OCI-LY7 (cell line): ENCODE data around the gene C6orf52. TPM values are rescaled to one million over a fixed set of nuclear protein-coding genes. Genes with fewer than 3 reads are reported as not detected.

ENCODE experiments used
- BruUV-seq: library from RNA; stranded (reverse); fragments of 400-500 nt; replicated peaks from 2 replicates; lab custom pipeline; 2021; lab: Mats Ljungman, UMichigan
- CTCF ChIA-PET: fragments of 300-600 bp; sonication (Branson Sonifier 250); formaldehyde crosslinking; loops from one replicate; lab custom pipeline; 2022; ENCODE audit warnings: antibody characterized with exemption; ENCODE audit not compliant: unreplicated experiment; lab: Charles Lee
- POLR2A ChIA-PET: fragments of 300-600 bp; sonication (Branson Sonifier 250); formaldehyde crosslinking; loops from one replicate; lab custom pipeline; 2022; ENCODE audit warnings: antibody characterized with exemption; lab: Charles Lee
- DNase-seq: peaks from one replicate; pipeline ENCODE4 v3.0.0-alpha.2; 2015; ENCODE audit warnings: low spot score
- H2AFZ ChIP-seq: fragments of 200-600 bp; sonication (generic), shearing (Covaris generic); 2 replicates; pipeline ENCODE4 v1.6.1; 2014; ENCODE audit warnings: mild to moderate bottlenecking, antibody characterized with exemption, low read length, moderate library complexity
- H3K27ac ChIP-seq: fragments of 200-600 bp; sonication (generic); 2 replicates; pipeline ENCODE4 v1.5.1; 2014; ENCODE audit warnings: mixed run types, low read depth, mild to moderate bottlenecking, moderate library complexity, low read length, inconsistent platforms; ENCODE audit not compliant: poor library complexity, severe bottlenecking
- H3K36me3 ChIP-seq: fragments of 200-600 bp; sonication (generic); 2 replicates; pipeline ENCODE4 v1.6.1; 2014; ENCODE audit warnings: mild to moderate bottlenecking, antibody characterized with exemption, low read length, moderate library complexity, mixed read lengths; ENCODE audit not compliant: insufficient read depth
- H3K4me1 ChIP-seq: fragments of 200-600 bp; sonication (generic); 2 replicates; pipeline ENCODE4 v1.5.1; 2014; ENCODE audit warnings: mild to moderate bottlenecking, low read length; ENCODE audit not compliant: insufficient read depth, poor library complexity, severe bottlenecking
- H3K4me2 ChIP-seq: fragments of 200-600 bp; sonication (generic); 2 replicates; pipeline ENCODE4 v1.6.1; 2014; ENCODE audit warnings: mild to moderate bottlenecking, low read length
- H3K4me3 ChIP-seq: fragments of 200-600 bp; sonication (generic); 2 replicates; pipeline ENCODE4 v1.5.1; 2014; ENCODE audit warnings: mild to moderate bottlenecking, low read depth, low read length; ENCODE audit not compliant: poor library complexity, severe bottlenecking
- H3K79me2 ChIP-seq: fragments of 200-600 bp; sonication (generic); 2 replicates; pipeline ENCODE4 v1.6.1; 2016; ENCODE audit warnings: low read depth, mild to moderate bottlenecking, low read length, moderate library complexity, mixed read lengths; ENCODE audit not compliant: insufficient read depth
- H3K9me2 ChIP-seq: fragments of 200-600 bp; sonication (generic); 2 replicates; pipeline ENCODE4 v1.6.1; 2016; ENCODE audit warnings: mild to moderate bottlenecking, low read length, mixed read lengths; ENCODE audit not compliant: insufficient read depth
- H3K9me3 ChIP-seq: fragments of 200-600 bp; sonication (generic); 2 replicates; pipeline ENCODE4 v1.6.1; 2014; ENCODE audit warnings: mild to moderate bottlenecking, mixed run types, low read length, mixed read lengths
- H4K20me1 ChIP-seq: fragments of 200-600 bp; sonication (generic); 2 replicates; pipeline ENCODE4 v1.6.1; 2014; ENCODE audit warnings: mild to moderate bottlenecking, antibody characterized with exemption, low read length, moderate library complexity, mixed read lengths; ENCODE audit not compliant: insufficient read depth
- EZH2phosphoT487 ChIP-seq: fragments of 200-600 bp; sonication (generic); IDR thresholded peaks from 2 replicates; pipeline ENCODE4 v1.6.1; 2018; ENCODE audit warnings: low read depth, borderline replicate concordance, mild to moderate bottlenecking, mixed run types, antibody characterized with exemption, low read length, moderate library complexity, mixed read lengths
- intact Hi-C: fragments of 100-400 bp; cut with micrococcal nuclease; formaldehyde crosslinking; loops from one replicate; pipeline ENCODE4 v1.10.0; 2022; ENCODE audit not compliant: unreplicated experiment
- total RNA-seq, 2 experiments: library from RNA; depleted of rRNA in 1 of 2; stranded (reverse); fragments of >200 nt in 1 of 2; shearing (Covaris generic) in 1 of 2; gene quantifications; 2 replicates each; pipeline ENCODE4 v1.2.3, GENCODE V29; 2014 to 2022
- TF ChIP-seq, protein P1 (sequence below): fragments of 200-600 bp; sonication (generic); conservative IDR thresholded peaks from 2 replicates; pipeline ENCODE4 v1.5.1; 2014; ENCODE audit warnings: mild to moderate bottlenecking, antibody characterized with exemption, low read length, moderate library complexity, mixed read lengths

Gene C6orf52
- total RNA-seq, 2 experiments from 2014 or later = 0.66 TPM; not detected in 1

DNA sequence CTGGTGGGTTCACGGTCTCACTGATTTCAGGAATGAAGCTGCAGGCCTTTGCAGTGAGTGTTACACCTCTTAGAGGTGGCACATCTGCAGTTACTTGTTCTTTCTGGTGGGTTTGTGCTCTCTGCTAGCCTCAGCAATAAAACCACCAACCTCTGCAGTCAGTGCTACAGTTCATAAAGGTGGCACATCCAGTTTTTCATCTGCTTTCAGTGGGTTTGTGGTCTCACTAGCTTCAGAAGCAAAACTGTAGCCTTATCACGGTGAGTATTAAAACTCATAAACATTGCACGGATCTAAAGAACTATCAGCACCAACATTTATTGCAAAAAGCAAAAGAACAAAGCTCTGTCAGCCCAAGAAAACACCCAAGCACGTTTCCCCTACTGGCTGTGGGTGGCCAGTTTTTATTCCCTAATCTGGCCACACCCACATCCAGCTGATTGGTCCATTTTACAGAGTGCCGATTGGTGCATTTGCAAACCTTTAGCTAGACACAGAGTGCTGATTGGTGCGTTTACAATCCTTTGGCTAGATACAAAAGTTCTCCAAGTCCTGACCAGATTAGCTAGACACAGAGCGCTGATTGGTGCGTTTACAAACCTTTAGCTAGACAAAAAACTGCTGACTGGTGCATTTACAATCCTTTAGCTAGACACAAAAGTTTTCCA is 25.0 kb upstream of the C6orf52 start:
- DNase-seq = peak; percentile 23

DNA sequence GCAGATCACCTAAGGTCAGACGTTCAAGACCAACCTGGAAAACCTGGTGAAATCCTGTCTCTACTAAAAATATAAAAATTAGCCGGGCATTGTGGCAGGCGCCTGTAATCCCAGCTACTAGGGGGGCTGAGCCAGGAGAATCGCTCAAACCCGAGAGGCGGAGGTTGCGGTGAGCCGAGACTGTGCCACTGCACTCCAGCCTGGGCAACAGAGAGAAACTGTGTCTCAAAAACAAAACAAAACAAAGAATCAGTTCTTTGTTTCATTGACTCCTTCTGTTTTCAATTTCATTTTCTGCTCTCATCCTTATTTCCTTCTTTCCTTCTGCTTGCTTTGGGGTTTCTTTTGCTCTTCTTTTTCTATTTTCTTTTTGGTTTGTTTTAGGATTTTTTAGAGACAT is 19.5 kb upstream of the C6orf52 start:
- Histone ChIP-seq H4K20me1 (no peaks in the 10 kb centered on the region), H3K79me2 (no peaks in the 10 kb centered on the region), H3K36me3 (peaks cover 23% of the 10 kb centered on the region), H3K4me2 (no peak overlapping the region), H2AFZ (no peak overlapping the region), H3K4me3 (no peak overlapping the region), H3K4me1 (no peaks in the 10 kb centered on the region), H3K27ac (no peak overlapping the region), H3K9me2 (no peaks in the 10 kb centered on the region), H3K9me3 (peaks cover 10% of the 10 kb centered on the region; the same call in 1 of the 2 replicates)
- no peak for DNase-seq
- TF ChIP-seq EZH2phosphoT487 = no peak
- TF ChIP-seq, protein P1, sequence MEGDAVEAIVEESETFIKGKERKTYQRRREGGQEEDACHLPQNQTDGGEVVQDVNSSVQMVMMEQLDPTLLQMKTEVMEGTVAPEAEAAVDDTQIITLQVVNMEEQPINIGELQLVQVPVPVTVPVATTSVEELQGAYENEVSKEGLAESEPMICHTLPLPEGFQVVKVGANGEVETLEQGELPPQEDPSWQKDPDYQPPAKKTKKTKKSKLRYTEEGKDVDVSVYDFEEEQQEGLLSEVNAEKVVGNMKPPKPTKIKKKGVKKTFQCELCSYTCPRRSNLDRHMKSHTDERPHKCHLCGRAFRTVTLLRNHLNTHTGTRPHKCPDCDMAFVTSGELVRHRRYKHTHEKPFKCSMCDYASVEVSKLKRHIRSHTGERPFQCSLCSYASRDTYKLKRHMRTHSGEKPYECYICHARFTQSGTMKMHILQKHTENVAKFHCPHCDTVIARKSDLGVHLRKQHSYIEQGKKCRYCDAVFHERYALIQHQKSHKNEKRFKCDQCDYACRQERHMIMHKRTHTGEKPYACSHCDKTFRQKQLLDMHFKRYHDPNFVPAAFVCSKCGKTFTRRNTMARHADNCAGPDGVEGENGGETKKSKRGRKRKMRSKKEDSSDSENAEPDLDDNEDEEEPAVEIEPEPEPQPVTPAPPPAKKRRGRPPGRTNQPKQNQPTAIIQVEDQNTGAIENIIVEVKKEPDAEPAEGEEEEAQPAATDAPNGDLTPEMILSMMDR = no peak
- no TSS peak for BruUV-seq
- ChIA-PET CTCF (no interaction called here), POLR2A (interaction anchor here (1.2 kb wide), 1 partner anchor 10 kb away, joined by 4 read pairs; no protein-coding TSS in a partner anchor)
- intact Hi-C loops = no loop called here

More for the DNA sequence above, 25.0 kb upstream of the C6orf52 start:
- ChIA-PET POLR2A (interaction anchor here (0.6 to 1.1 kb wide), 6 partner anchors 9 to 196 kb away, joined by 3 to 5 read pairs (median 4); no protein-coding TSS in a partner anchor), CTCF (no interaction called here)
- intact Hi-C loops = no loop called here
- no peaks in the 10 kb centered on the region for H3K36me3 ChIP-seq
- no peaks in the 10 kb centered on the region for H3K79me2 ChIP-seq
- H2AFZ ChIP-seq = no peak overlapping the region
- TF ChIP-seq, protein P1 = no peak
- TF ChIP-seq EZH2phosphoT487 = no peak
- H4K20me1 ChIP-seq = no peaks in the 10 kb centered on the region
- no peak overlapping the region for H3K4me3 ChIP-seq
- no TSS peak for BruUV-seq
- H3K27ac ChIP-seq = no peak overlapping the region
- H3K9me3 ChIP-seq = peaks cover 19% of the 10 kb centered on the region; the same call in 1 of the 2 replicates
- H3K4me2 ChIP-seq = peak overlapping the region; percentile 58; the same call in 1 of the 2 replicates
- H3K9me2 ChIP-seq = no peaks in the 10 kb centered on the region
- peaks cover 25% of the 10 kb centered on the region for H3K4me1 ChIP-seq

DNA sequence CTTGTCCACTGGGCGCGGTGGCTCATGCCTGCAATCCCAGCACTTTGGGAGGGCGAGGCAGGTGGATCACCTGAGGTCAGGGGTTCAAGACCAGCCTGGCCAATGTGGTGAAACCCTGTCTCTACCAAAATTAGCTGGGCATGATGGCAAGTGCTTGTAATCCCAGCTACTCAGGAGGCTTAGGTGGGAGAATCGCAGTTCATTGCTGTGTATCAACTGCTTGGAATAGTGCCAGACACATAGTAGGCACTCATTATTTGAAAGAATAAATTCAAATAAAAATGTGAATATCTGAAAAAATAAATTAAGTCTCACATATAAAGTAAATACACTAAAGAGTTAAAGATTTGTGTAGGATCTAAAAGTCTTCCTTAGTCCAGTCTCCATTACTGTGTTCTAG is 2.2 kb upstream of the C6orf52 start:
- H3K4me3 ChIP-seq = peak overlapping the region; percentile 92
- CTCF ChIA-PET = no interaction called here
- H3K4me1 ChIP-seq = peaks cover 15% of the 10 kb centered on the region
- peak overlapping the region; percentile 90 for H3K4me2 ChIP-seq
- H3K27ac ChIP-seq = no peak overlapping the region
- intact Hi-C loops = no loop called here
- peaks cover 60% of the 10 kb centered on the region for H3K36me3 ChIP-seq
- TF ChIP-seq, protein P1 = no peak
- no peak for TF ChIP-seq EZH2phosphoT487
- H3K9me3 ChIP-seq = peaks cover 5% of the 10 kb centered on the region; the same call in 1 of the 2 replicates
- BruUV-seq = no TSS peak
- no peaks in the 10 kb centered on the region for H4K20me1 ChIP-seq
- peaks cover 53% of the 10 kb centered on the region for H3K79me2 ChIP-seq
- H2AFZ ChIP-seq = no peak overlapping the region
- no peaks in the 10 kb centered on the region for H3K9me2 ChIP-seq
- DNase-seq = no peak
- POLR2A ChIA-PET = interaction anchor here (0.7 to 2.5 kb wide), 4 partner anchors 14 to 269 kb away, joined by 3 to 16 read pairs (median 8); partner anchors contain the start of gene TMEM14B
